ENCODE data around the gene NT5E.
"Not testable (repeated sequence)": the region's sequence is repeated elsewhere in the genome, so short reads cannot be mapped to it uniquely, and the experiment has no call there.

DNA sequence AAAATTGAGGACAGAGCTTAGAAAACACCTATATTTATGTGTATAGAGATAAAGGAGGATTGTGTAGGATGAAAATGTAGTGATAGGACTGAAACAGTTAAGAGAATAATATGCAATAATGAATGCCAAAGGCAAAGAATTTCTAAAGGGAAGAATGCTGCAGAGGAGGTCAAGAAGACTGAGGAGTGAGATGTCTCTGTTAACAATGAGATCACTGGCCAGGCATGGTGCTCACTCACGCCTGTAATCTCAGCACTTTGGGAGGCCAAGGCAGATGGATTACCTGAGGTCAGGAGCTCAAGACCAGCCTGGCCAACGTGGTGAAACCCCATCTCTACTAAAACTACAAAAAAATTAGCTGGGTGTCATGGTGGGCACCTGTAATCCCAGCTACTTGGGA lies 74.4 kb downstream of the NT5E start:
- TF ChIP-seq, protein P1, sequence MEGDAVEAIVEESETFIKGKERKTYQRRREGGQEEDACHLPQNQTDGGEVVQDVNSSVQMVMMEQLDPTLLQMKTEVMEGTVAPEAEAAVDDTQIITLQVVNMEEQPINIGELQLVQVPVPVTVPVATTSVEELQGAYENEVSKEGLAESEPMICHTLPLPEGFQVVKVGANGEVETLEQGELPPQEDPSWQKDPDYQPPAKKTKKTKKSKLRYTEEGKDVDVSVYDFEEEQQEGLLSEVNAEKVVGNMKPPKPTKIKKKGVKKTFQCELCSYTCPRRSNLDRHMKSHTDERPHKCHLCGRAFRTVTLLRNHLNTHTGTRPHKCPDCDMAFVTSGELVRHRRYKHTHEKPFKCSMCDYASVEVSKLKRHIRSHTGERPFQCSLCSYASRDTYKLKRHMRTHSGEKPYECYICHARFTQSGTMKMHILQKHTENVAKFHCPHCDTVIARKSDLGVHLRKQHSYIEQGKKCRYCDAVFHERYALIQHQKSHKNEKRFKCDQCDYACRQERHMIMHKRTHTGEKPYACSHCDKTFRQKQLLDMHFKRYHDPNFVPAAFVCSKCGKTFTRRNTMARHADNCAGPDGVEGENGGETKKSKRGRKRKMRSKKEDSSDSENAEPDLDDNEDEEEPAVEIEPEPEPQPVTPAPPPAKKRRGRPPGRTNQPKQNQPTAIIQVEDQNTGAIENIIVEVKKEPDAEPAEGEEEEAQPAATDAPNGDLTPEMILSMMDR (conservative IDR thresholded peaks at IDR 0.05; ENCODE audit: low read length), result not testable (repeated sequence)
- TF ChIP-seq EZH2phosphoT487 (IDR thresholded peaks at IDR 0.05; ENCODE audit: borderline replicate concordance), result not testable (repeated sequence)

Data from Loucy (cell line).